ENCODE data around the gene SPTBN5.

GRCh38 chr15:41936649-41937567 lies 43.1 kb upstream of the SPTBN5 start:
- peak; percentile 22; the same call in 1 of the 2 replicates for TF ChIP-seq CTCF (conservative IDR thresholded peaks at IDR 0.05; ENCODE audit: low read length)
- TF ChIP-seq EZH2phosphoT487 (IDR thresholded peaks at IDR 0.05; ENCODE audit: borderline replicate concordance) = no peak

All from Loucy (cell line).